HG02840 (cell line): Measurements from ENCODE around the gene BRPF1.

ENCODE experiments used
- ATAC-seq: cut with Tn5 transposase; IDR thresholded peaks from one replicate; pipeline ENCODE4 v1.9.1; 2021; ENCODE audit warnings: mild to moderate bottlenecking, moderate library complexity, moderate number of reproducible peaks; ENCODE audit not compliant: unreplicated experiment, low FRiP score

Gene BRPF1

GRCh38 chr3:9731206-9732079 lies at the start of gene BRPF1:
Gene BRPF1, plus strand, starts transcription at chr3:9731735. Its CDS starts 2,406 bp downstream, at chr3:9734141.
- peak; percentile 89 for ATAC-seq

GRCh38 chr3:9682096-9682495 lies 49.4 kb upstream of the BRPF1 start:
- no peak for ATAC-seq

- ATAC-seq = no peak
Measured at GRCh38 chr3:9683426-9683825, 48.1 kb upstream of the BRPF1 start.

- ATAC-seq = no peak
Measured at GRCh38 chr3:9685216-9686049, 46.1 kb upstream of the BRPF1 start.

- ATAC-seq = no peak
Measured at GRCh38 chr3:9686050-9686550, 45.4 kb upstream of the BRPF1 start.

- no peak for ATAC-seq
Measured at GRCh38 chr3:9686703-9687102, 44.8 kb upstream of the BRPF1 start.

GRCh38 chr3:9687514-9687913 lies 44.0 kb upstream of the BRPF1 start:
- ATAC-seq = no peak

- no peak for ATAC-seq
Measured at GRCh38 chr3:9688961-9689360, 42.6 kb upstream of the BRPF1 start.

GRCh38 chr3:9689757-9690156 lies 41.8 kb upstream of the BRPF1 start:
- ATAC-seq = no peak

- peak; percentile 68 for ATAC-seq
Measured at GRCh38 chr3:9690451-9691450, 40.8 kb upstream of the BRPF1 start.

- ATAC-seq = no peak
Measured at GRCh38 chr3:9691636-9692035, 39.9 kb upstream of the BRPF1 start.

GRCh38 chr3:9692416-9692815 lies 39.1 kb upstream of the BRPF1 start:
- no peak for ATAC-seq

- no peak for ATAC-seq
Measured at GRCh38 chr3:9695345-9695744, 36.2 kb upstream of the BRPF1 start.

GRCh38 chr3:9695746-9696145 lies 35.8 kb upstream of the BRPF1 start:
- no peak for ATAC-seq

GRCh38 chr3:9696480-9697220 lies 34.9 kb upstream of the BRPF1 start:
- no peak for ATAC-seq

GRCh38 chr3:9697892-9698291 lies 33.6 kb upstream of the BRPF1 start:
- ATAC-seq = no peak

- ATAC-seq = no peak
Measured at GRCh38 chr3:9698293-9698692, 33.2 kb upstream of the BRPF1 start.

GRCh38 chr3:9700536-9700935 lies 31.0 kb upstream of the BRPF1 start:
- no peak for ATAC-seq

- ATAC-seq = no peak
Measured at GRCh38 chr3:9701006-9701405, 30.5 kb upstream of the BRPF1 start.
